ENCODE results near the gene MMP25.

DNA sequence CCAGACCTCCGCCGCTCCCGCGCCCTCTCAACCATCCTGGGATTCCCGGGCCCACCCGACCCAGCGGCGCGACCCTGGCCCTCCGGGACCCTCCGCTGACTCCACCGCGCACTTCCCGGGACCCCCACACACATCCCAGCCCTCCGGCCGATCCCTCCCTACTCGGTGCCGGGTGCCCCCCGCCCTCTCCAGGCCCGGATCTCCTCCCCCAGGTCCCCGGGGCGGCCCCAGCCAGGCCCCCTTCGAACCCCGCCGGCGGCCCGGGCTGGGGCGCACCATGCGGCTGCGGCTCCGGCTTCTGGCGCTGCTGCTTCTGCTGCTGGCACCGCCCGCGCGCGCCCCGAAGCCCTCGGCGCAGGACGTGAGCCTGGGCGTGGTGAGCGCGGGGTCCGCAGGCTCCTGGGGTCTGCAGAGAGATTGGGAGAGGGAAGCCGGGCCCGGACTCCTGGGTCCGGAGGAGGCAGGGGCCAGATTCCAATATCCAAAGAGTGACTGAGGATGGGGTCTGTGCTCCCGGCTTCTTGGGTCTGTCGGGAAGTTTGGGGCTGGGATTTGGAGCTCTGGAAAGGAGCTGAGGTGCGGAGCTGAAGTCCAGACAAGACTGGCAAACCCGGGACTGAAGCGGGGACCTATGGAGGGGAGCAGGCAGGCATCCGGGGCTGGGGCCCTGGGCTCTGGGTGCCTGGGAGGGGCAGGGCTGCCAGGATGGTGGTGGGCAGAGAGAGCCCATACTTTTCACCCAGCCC, 453 bp downstream of the MMP25 start:
- TF ChIP-seq, protein P1, sequence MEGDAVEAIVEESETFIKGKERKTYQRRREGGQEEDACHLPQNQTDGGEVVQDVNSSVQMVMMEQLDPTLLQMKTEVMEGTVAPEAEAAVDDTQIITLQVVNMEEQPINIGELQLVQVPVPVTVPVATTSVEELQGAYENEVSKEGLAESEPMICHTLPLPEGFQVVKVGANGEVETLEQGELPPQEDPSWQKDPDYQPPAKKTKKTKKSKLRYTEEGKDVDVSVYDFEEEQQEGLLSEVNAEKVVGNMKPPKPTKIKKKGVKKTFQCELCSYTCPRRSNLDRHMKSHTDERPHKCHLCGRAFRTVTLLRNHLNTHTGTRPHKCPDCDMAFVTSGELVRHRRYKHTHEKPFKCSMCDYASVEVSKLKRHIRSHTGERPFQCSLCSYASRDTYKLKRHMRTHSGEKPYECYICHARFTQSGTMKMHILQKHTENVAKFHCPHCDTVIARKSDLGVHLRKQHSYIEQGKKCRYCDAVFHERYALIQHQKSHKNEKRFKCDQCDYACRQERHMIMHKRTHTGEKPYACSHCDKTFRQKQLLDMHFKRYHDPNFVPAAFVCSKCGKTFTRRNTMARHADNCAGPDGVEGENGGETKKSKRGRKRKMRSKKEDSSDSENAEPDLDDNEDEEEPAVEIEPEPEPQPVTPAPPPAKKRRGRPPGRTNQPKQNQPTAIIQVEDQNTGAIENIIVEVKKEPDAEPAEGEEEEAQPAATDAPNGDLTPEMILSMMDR (conservative IDR thresholded peaks at IDR 0.05; ENCODE audit: low read depth, low read length), result no peak
- TF ChIP-seq EZH2 (IDR thresholded peaks at IDR 0.05; ENCODE audit: borderline replicate concordance, low read depth, low read length, poor library complexity, severe bottlenecking), result peak; percentile 83

All from A673 (cell line).